Hypothalamus (tissue), 51 donors: ENCODE measurements around the gene KCTD21.

ENCODE experiments used
- DNase-seq, 51 donors: peaks; one replicate each; lab custom pipeline; 2025; lab: John Stamatoyannopoulos, UW

The KCTD21 gene

GRCh38 chr11:78149646-78150045 lies 38.8 kb downstream of the KCTD21 start:
- peak in 13 of 51 donors; percentile 5 to 46 (median 23) for DNase-seq

GRCh38 chr11:78147807-78148206 lies 40.6 kb downstream of the KCTD21 start:
- no peak for DNase-seq

GRCh38 chr11:78145511-78146025 lies 42.9 kb downstream of the KCTD21 start:
- DNase-seq = no peak

- DNase-seq = no peak
Observed at GRCh38 chr11:78140392-78141077, 47.9 kb downstream of the KCTD21 start.

- DNase-seq = peak; percentile 53 to 97 (median 89)
Observed at GRCh38 chr11:78139422-78140391, 48.7 kb downstream of the KCTD21 start, which contains the start of gene ALG8. Gene ALG8, minus strand, starts transcription at chr11:78139626. Its CDS starts 38 bp downstream, at chr11:78139588.

GRCh38 chr11:78138694-78139421 lies 49.6 kb downstream of the KCTD21 start:
- no peak for DNase-seq

- no peak for DNase-seq
Observed at GRCh38 chr11:78138291-78138690, 50.1 kb downstream of the KCTD21 start.

- DNase-seq = no peak
Observed at GRCh38 chr11:78132475-78132874, 56.0 kb downstream of the KCTD21 start.

GRCh38 chr11:78131956-78132355 lies 56.5 kb downstream of the KCTD21 start:
- no peak for DNase-seq

GRCh38 chr11:78127403-78127802 lies 61.0 kb downstream of the KCTD21 start:
- DNase-seq = no peak
